ENCODE measurements around the gene ZNF185. TPM values are rescaled to one million over a fixed set of nuclear protein-coding genes. Genes with fewer than 3 reads are reported as not detected.

ZNF185 gene
- total RNA-seq, 1 donor = 4.7 TPM

GRCh38 chrX:152866386-152866785 is 31.5 kb upstream of the ZNF185 start:
- TF ChIP-seq CTCF (IDR thresholded peaks at IDR 0.05; ENCODE audit: insufficient read depth, low read length) = no peak
- DNase-seq (ENCODE audit: low read depth) = no peak

GRCh38 chrX:152869972-152870371 is 27.9 kb upstream of the ZNF185 start:
- H3K4me3 ChIP-seq (ENCODE audit: low read depth, low read length) = no peak overlapping the region
- no peak for TF ChIP-seq CTCF (IDR thresholded peaks at IDR 0.05; ENCODE audit: insufficient read depth, low read length)
- DNase-seq (ENCODE audit: low read depth) = no peak

More at GRCh38 chrX:152866386-152866785, 31.5 kb upstream of the ZNF185 start:
- no peak overlapping the region for H3K4me3 ChIP-seq (ENCODE audit: low read depth, low read length)

- no peak for TF ChIP-seq CTCF (IDR thresholded peaks at IDR 0.05; ENCODE audit: insufficient read depth, low read length)
- no peak overlapping the region for H3K4me3 ChIP-seq (ENCODE audit: low read depth, low read length)
- DNase-seq (ENCODE audit: low read depth) = no peak
These were observed 26.6 kb upstream of the ZNF185 start for GRCh38 chrX:152871260-152871659.

GRCh38 chrX:152872522-152872921 is 25.3 kb upstream of the ZNF185 start:
- TF ChIP-seq CTCF (IDR thresholded peaks at IDR 0.05; ENCODE audit: insufficient read depth, low read length) = no peak
- H3K4me3 ChIP-seq (ENCODE audit: low read depth, low read length) = no peak overlapping the region
- DNase-seq (ENCODE audit: low read depth) = no peak

- no peak overlapping the region for H3K4me3 ChIP-seq (ENCODE audit: low read depth, low read length)
- DNase-seq (ENCODE audit: low read depth) = no peak
- no peak for TF ChIP-seq CTCF (IDR thresholded peaks at IDR 0.05; ENCODE audit: insufficient read depth, low read length)
These were observed 24.5 kb upstream of the ZNF185 start for GRCh38 chrX:152873361-152873760.

GRCh38 chrX:152876931-152877840 is 20.7 kb upstream of the ZNF185 start:
- no peak for TF ChIP-seq CTCF (IDR thresholded peaks at IDR 0.05; ENCODE audit: insufficient read depth, low read length)

More at GRCh38 chrX:152876931-152877840, 20.7 kb upstream of the ZNF185 start:
- no peak overlapping the region for H3K4me3 ChIP-seq (ENCODE audit: low read depth, low read length)
- no peak for DNase-seq (ENCODE audit: low read depth)
